GM20000 (cell line): ENCODE data around the gene PDS5B.

Source experiments
- DNase-seq: peaks from one replicate; pipeline ENCODE4 v3.0.0; 2012; ENCODE audit warnings: low spot score
- CTCF ChIP-seq: IDR thresholded peaks from 2 replicates; pipeline ENCODE4 v1.5.1; 2012; ENCODE audit warnings: mild to moderate bottlenecking, control low read depth; ENCODE audit errors: extremely low read depth, missing control alignments

The PDS5B gene

GRCh38 chr13:32616883-32617511 lies 30.7 kb downstream of the PDS5B start:
- no peak for DNase-seq
- TF ChIP-seq CTCF, result no peak

DNA sequence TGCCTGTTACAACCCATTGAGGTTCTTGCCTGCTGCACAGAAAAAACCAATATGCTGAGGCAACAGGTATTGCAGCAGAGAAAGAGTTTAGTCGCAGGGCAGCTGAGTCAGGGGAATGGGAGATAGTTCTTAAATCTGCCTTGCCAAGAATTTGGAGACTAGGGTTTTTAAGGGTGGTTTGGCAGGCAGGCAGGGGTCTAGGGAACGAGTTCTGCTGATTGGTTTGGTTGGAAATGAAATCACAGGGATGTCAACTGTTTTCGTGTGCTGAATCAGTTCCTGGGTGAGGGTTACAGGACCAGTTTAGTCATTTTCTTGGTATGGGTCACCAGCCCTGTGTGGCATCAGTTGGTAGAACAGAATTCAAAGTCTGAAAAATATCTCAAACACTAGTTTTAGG lies 36.6 kb downstream of the PDS5B start:
- no peak for DNase-seq
- TF ChIP-seq CTCF, result no peak

GRCh38 chr13:32624441-32624840 lies 38.2 kb downstream of the PDS5B start:
- no peak for DNase-seq
- no peak for TF ChIP-seq CTCF

- no peak for TF ChIP-seq CTCF
- no peak for DNase-seq
Measured at GRCh38 chr13:32627793-32628192, 41.5 kb downstream of the PDS5B start.

- no peak for DNase-seq
- TF ChIP-seq CTCF, result no peak
Measured at GRCh38 chr13:32629313-32629712, 43.1 kb downstream of the PDS5B start.

GRCh38 chr13:32629866-32630265 lies 43.6 kb downstream of the PDS5B start:
- no peak for TF ChIP-seq CTCF
- DNase-seq, result no peak

DNA sequence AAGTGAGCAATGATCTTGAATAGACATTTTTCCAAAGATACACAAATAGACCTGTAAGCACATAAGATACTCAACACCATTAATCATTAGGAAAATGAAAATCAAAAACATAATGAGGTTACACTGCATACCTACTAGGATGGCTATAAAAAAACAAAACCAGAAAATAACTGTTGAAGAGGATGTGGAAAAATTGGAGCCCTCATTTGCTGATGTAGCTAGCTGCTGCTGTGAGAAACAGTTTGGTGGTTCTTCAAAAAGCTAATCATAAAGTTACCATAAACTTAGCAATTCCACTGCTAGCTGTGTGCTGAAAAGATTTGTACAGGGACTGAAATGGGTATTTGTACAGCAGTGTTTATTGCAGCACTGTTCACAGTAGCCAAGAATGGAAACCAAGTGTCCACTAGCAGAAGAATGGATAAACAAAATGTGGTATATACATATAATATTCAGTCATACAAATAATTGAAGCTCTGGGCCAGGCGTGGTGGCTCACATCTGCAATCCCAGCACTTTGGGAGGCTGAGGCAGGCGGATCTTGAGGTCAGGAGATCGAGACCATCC lies 46.2 kb downstream of the PDS5B start:
- no peak for TF ChIP-seq CTCF
- no peak for DNase-seq
